ENCODE results near the gene VSIG2.

The VSIG2 gene, protein sequence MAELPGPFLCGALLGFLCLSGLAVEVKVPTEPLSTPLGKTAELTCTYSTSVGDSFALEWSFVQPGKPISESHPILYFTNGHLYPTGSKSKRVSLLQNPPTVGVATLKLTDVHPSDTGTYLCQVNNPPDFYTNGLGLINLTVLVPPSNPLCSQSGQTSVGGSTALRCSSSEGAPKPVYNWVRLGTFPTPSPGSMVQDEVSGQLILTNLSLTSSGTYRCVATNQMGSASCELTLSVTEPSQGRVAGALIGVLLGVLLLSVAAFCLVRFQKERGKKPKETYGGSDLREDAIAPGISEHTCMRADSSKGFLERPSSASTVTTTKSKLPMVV

DNA sequence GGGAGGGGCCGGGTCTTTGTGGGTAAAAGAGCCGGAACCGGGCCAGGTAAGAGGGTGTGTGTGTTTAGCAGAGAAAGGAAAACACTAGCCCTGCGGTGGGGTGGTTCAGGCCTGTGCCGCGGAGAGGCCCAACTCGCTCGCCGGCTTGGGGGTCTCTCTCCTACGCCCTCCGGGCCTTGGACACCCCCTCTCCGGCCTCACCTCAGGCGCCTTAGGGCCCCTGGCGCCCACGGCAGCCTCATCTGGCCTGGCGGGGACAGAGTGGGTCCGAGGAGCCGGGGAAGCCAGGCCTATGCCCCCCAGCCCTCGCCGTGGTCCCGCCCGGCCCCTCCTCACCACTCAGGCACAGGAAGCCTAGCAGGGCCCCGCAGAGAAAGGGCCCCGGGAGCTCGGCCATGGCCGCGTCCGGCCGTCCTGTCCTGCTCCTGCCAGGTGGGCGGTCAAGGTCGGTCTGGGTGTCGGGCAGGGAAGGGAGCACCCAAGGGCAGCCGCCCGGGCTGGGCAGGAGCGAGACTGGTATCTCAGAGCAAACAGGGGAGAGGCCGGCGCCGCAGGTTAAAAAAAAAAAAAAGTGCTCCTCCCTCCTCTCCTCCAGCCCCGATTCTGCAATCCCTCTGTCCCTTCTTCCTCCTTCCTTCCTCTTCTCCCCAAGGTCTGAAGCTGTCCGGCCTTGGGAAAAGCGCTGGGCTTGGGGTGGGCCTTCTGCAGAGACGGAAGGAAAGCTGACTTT is at the start of gene VSIG2:
Gene VSIG2 (minus strand): TSS at position 515 of the 730 bp plus-strand sequence. CDS start 118 bp downstream, at position 397.
- TF ChIP-seq, protein P1, sequence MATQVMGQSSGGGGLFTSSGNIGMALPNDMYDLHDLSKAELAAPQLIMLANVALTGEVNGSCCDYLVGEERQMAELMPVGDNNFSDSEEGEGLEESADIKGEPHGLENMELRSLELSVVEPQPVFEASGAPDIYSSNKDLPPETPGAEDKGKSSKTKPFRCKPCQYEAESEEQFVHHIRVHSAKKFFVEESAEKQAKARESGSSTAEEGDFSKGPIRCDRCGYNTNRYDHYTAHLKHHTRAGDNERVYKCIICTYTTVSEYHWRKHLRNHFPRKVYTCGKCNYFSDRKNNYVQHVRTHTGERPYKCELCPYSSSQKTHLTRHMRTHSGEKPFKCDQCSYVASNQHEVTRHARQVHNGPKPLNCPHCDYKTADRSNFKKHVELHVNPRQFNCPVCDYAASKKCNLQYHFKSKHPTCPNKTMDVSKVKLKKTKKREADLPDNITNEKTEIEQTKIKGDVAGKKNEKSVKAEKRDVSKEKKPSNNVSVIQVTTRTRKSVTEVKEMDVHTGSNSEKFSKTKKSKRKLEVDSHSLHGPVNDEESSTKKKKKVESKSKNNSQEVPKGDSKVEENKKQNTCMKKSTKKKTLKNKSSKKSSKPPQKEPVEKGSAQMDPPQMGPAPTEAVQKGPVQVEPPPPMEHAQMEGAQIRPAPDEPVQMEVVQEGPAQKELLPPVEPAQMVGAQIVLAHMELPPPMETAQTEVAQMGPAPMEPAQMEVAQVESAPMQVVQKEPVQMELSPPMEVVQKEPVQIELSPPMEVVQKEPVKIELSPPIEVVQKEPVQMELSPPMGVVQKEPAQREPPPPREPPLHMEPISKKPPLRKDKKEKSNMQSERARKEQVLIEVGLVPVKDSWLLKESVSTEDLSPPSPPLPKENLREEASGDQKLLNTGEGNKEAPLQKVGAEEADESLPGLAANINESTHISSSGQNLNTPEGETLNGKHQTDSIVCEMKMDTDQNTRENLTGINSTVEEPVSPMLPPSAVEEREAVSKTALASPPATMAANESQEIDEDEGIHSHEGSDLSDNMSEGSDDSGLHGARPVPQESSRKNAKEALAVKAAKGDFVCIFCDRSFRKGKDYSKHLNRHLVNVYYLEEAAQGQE (IDR thresholded peaks at IDR 0.05; ENCODE audit: low read depth), result no peak
- TF ChIP-seq TEAD4 (IDR thresholded peaks at IDR 0.05) (no peak), TAF1 (IDR thresholded peaks at IDR 0.05; ENCODE audit: low read depth) (no peak), NFIC (IDR thresholded peaks at IDR 0.05) (no peak), TCF12 (IDR thresholded peaks at IDR 0.05; ENCODE audit: low read depth) (no peak), FOXM1 (IDR thresholded peaks at IDR 0.05; ENCODE audit: borderline replicate concordance, low read depth) (no peak), RAD21 (IDR thresholded peaks at IDR 0.05; ENCODE audit: low read depth) (no peak), ZBTB7A (IDR thresholded peaks at IDR 0.05; ENCODE audit: low read depth) (no peak), CEBPB (IDR thresholded peaks at IDR 0.05) (no peak)
- TF ChIP-seq, protein P2, sequence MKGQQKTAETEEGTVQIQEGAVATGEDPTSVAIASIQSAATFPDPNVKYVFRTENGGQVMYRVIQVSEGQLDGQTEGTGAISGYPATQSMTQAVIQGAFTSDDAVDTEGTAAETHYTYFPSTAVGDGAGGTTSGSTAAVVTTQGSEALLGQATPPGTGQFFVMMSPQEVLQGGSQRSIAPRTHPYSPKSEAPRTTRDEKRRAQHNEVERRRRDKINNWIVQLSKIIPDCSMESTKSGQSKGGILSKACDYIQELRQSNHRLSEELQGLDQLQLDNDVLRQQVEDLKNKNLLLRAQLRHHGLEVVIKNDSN (IDR thresholded peaks at IDR 0.05), result no peak
- TF ChIP-seq, protein P3, sequence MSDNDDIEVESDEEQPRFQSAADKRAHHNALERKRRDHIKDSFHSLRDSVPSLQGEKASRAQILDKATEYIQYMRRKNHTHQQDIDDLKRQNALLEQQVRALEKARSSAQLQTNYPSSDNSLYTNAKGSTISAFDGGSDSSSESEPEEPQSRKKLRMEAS (IDR thresholded peaks at IDR 0.05), result no peak

DNA sequence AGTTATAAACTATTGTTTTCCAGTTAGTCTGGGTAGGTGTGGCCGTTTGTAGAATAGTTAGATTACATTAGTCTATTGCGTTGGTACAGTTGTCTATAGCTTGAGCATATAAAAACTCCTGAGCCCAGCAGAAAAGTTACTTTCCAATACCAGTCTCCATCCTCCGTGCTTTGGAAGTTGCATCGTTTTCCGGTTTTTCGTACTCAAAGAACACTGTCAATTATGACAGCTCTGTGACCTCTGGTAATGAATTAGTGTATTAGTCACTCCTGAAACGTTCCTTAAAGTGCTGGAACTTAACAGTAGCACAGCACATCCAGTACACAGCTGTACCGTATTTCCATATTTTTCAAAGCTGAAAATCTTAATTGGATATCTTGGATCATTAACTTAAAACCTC is 49.0 kb upstream of the VSIG2 start:
- TF ChIP-seq YY1 (IDR thresholded peaks at IDR 0.05; ENCODE audit: low read depth), result no peak
- no peak for TF ChIP-seq TCF12 (IDR thresholded peaks at IDR 0.05; ENCODE audit: low read depth)
- TF ChIP-seq EGR1 (IDR thresholded peaks at IDR 0.05), result no peak
- no peak for TF ChIP-seq CEBPB (IDR thresholded peaks at IDR 0.05)
- TF ChIP-seq, protein P3 (IDR thresholded peaks at IDR 0.05), result no peak
- TF ChIP-seq NFIC (IDR thresholded peaks at IDR 0.05), result no peak
- TF ChIP-seq, protein P1 (IDR thresholded peaks at IDR 0.05; ENCODE audit: low read depth), result no peak

DNA sequence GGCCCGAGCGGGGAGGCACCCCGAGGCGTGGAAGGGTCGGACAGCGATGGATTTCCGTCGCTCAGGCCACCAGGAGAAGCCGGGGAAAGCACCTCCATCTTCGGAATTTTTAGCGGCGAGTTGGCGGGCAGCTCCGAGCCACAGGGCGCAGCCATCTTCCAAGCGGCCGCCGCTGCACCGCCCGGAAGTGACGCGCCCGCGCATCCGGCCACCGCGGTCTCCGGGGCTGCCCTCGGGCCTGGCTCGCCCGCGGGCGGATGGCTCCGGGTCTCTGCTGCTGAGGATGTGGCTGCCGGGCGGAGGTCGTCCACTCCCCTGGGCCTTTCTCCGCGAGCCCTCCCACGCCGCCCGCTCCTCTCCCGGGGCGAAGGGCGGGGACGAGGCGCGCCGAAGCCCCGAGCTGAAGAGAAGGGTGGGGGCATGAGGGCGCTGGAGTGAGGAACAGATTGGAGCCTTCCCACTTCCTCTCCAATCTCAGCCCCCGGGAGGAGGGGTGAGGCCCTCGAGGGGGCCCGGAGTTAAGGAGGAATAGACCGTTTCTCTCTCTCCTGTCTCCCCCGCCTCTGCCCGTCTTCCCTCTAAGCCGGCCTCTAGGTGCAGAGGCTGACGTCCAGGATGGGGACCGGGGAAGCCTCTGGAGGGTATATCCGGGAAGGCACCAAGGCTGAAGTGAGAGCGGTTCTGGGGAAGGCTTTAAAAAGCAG is 48.3 kb upstream of the VSIG2 start, which contains the start of gene MSANTD2:
Gene MSANTD2 (minus strand): TSS at position 181 of the 704 bp plus-strand sequence. CDS start 26 bp downstream, at position 155.
- 0 out of 2 replicates have a peak, but pooled peaks have one; percentile 27 for TF ChIP-seq NFIC (IDR thresholded peaks at IDR 0.05)
- TF ChIP-seq TCF12 (IDR thresholded peaks at IDR 0.05; ENCODE audit: low read depth), result peak; percentile 42
- TF ChIP-seq YY1 (IDR thresholded peaks at IDR 0.05; ENCODE audit: low read depth), result peak; percentile 94
- no peak for TF ChIP-seq FOXM1 (IDR thresholded peaks at IDR 0.05; ENCODE audit: borderline replicate concordance, low read depth)
- no peak for TF ChIP-seq ZBTB7A (IDR thresholded peaks at IDR 0.05; ENCODE audit: low read depth)
- TF ChIP-seq, protein P2 (IDR thresholded peaks at IDR 0.05), result no peak; the same call in 1 of the 2 replicates
- TF ChIP-seq, protein P3 (IDR thresholded peaks at IDR 0.05), result peak; percentile 67; the same call in 1 of the 2 replicates
- TF ChIP-seq TAF1 (IDR thresholded peaks at IDR 0.05; ENCODE audit: low read depth), result peak; percentile 77
- TF ChIP-seq EGR1 (IDR thresholded peaks at IDR 0.05), result no peak
- TF ChIP-seq, protein P1 (IDR thresholded peaks at IDR 0.05; ENCODE audit: low read depth), result no peak
- TF ChIP-seq CREB1 (IDR thresholded peaks at IDR 0.05; ENCODE audit: low read depth), result peak; percentile 35; the same call in 1 of the 2 replicates

All from Ishikawa (cell line).